Medulla oblongata (tissue), 1 donor: ENCODE results near the gene PGGHG.
"Not testable (repeated sequence)": the region's sequence is repeated elsewhere in the genome, so short reads cannot be mapped to it uniquely, and the experiment has no call there.

Experiments used
- DNase-seq: peaks from one replicate; pipeline ENCODE4 v3.0.0-alpha.2; 2015; ENCODE audit errors: extremely low spot score

PGGHG gene

DNA sequence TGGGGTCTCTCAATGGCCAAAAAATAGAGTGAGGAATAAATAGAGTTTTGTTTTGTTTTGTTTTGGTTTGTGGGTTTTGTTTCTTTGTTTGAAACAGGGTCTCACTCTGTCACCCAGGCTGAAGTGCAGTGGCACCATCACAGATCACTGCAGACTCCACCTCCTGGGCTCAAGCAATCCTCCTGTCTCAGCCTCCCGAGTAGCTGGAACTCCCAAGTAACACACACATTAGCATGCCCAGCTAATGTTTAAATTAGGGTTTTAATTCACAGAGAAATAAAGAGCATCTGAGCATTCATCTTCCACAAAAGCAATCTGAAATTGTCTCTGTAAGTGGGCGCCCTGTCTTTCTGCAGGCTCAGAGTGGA, 40.9 kb downstream of the PGGHG start:
- DNase-seq = no peak

DNA sequence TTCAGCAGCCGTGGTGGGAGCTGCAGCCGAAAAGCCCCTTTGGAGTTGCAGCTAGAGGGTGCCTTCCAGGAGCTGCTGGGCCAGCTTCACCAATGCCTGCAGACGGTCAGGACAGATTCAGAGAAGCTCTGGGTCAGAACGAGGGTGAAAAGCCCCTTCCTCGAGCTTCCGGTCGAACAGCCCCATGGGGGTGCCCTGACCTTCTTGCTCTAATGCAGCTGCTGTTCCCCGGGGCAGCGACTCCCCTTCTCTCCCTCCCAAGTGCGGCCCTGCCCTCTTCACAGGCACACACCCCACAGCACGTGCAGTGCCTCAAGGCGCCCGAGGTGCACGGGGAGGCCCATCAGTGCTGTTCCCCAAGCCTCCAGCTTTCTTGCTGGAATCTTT, 41.4 kb downstream of the PGGHG start:
- no peak for DNase-seq

DNA sequence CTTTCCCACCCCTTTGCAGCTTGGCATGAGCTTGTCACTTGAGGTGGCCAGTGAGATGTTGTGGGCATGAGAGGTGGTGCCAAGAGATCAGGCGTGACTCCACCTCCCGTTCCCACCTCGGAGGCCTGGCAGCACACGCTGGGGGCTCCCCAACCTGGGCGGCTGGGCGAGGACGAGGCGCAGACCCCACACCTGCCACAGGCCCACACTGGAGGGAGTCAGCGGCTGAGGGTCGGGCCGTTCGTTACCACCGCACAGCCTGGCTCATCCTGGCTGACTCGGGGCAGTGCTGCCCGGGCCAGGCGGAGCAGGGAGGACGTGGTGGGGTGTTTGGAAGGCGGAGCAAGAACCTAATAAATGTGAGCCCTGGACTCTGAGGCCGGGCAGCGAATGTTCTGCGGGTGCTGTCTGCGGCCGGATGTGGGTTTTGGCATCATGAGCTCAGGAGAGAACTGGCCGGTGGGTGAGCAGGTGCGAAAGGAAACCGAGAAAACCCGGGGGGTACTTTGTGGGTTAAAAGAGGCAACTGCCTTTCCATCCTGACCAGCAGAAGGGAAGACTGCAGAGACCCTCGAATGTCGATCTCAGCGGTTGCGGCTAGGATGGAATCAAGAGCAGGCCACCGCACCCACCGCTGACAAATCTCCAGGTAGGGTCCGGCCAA, 41.9 kb downstream of the PGGHG start:
- DNase-seq = no peak

DNA sequence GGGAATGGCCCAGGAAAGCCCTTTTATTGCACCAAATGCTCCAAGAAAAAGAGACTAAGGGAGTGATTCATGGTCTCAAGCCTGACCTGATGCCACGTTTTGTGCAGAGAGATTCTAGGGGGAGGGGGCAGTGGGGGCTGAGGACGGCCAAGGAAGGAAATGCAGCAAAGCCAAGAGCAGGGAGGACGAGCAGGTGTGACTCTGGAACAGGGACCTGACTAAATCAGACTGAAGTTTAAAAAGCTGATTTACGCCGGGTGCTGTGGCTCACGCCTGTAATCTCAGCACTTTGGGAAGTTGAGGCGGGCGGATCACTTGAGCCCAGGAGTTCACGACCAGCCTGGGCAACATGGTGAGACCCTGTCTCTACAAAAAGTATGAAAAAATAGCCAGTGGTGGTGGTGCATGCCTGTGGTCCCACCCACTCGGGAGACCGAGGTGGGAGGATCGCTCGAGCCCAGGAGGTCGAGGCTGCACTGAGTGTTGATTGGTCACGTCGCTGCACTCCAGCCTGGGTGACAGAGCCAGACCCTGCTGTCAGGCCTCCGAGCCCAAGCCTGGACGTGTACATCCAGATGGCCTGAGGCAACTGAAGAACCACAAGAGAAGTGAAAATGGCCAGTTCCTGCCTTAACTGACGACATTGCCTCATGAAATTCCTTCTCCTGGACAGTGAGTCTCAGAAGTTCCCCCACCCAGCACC, 42.6 kb downstream of the PGGHG start:
- no peak for DNase-seq

DNA sequence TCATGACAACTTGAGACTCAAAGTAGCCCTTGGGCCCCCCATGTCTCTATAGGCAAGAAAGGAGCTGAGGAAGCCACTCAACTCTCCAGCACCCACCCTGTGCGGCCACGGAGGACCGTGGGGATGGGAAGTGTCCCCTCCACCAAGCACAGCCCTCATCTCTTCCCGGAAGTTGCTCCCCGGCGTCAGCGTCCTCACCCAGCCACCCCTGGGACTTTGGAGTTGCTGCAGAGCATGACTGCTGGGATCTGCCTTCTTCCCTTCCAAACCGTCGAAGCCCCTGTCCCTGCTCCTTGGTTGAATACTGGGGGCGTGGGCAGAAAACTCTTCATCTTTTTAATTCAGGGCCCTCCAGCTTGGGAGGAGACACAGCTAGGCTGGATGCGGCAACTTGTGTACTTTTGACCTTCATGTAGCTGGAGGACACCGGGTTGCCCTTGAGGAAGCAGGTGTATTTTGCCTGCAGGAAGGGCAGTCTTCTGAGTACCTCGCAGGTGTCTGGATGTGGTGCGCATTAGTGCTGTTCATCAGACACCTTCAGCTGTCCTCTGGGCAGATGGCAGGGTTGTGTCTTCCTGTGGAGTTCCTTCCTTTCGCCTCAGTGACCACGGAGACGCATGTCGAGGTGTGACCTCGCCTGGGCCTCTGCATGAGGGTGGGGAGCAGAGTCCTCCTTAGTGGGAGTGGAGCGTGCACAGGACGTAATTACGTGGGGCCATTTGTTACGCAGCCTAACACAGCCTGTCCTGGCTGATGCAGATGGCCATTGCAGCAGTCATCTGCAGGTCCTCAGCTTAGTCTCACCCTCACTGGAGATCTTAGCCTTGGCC, 43.9 kb downstream of the PGGHG start:
- DNase-seq = no peak

GRCh38 chr11:333616-334263, 44.8 kb downstream of the PGGHG start:
- not testable (repeated sequence) for DNase-seq

GRCh38 chr11:334264-334994, 45.5 kb downstream of the PGGHG start:
- no peak for DNase-seq

DNA sequence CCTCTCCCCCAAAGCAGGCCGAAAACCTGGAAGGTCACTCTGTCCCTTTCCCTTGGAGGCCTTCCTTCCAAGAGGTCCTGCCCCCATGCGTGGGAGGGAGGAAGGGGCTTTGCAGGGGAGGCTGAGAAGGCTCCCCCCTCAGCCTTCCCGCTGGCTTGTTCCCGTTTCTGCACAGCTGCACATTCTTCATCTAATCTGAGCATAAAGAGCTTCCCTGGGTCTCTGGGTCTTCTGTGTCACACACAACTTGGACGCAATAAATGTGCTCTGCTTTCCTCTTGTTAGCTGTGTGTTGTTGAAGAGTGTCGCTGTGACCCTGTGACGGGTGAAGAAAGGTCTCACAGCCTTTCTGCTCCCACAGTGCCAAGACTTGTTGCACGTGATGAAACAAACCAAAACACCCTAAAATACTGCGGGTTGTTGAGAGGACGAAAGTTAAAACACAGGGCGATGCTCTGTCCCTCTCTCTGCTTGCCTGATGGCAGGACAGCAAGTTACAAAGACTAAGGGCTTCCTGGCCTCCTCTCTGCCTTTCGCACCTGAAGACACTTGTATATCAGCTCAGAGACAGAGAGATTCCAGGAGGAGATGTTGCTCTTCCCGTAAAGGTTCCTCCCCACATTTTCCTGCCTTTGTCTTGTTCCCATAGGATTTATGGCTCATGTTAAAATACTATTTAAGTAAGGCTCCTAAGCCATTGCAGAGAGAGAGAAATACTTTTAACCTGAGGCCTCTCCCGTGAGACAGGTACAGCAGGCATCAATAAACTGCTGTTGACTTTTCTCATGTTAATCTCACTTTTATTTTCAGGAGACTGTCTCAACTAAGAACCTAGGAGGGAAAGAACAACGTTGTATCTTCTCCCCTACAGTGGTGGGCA, 47.1 kb downstream of the PGGHG start:
- peak; percentile 73 for DNase-seq

- no peak for DNase-seq
These were observed 47.8 kb downstream of the PGGHG start for GRCh38 chr11:336659-337198.

GRCh38 chr11:337711-338110, 48.8 kb downstream of the PGGHG start:
- DNase-seq = no peak

GRCh38 chr11:339963-340362, 51.0 kb downstream of the PGGHG start:
- no peak for DNase-seq

DNA sequence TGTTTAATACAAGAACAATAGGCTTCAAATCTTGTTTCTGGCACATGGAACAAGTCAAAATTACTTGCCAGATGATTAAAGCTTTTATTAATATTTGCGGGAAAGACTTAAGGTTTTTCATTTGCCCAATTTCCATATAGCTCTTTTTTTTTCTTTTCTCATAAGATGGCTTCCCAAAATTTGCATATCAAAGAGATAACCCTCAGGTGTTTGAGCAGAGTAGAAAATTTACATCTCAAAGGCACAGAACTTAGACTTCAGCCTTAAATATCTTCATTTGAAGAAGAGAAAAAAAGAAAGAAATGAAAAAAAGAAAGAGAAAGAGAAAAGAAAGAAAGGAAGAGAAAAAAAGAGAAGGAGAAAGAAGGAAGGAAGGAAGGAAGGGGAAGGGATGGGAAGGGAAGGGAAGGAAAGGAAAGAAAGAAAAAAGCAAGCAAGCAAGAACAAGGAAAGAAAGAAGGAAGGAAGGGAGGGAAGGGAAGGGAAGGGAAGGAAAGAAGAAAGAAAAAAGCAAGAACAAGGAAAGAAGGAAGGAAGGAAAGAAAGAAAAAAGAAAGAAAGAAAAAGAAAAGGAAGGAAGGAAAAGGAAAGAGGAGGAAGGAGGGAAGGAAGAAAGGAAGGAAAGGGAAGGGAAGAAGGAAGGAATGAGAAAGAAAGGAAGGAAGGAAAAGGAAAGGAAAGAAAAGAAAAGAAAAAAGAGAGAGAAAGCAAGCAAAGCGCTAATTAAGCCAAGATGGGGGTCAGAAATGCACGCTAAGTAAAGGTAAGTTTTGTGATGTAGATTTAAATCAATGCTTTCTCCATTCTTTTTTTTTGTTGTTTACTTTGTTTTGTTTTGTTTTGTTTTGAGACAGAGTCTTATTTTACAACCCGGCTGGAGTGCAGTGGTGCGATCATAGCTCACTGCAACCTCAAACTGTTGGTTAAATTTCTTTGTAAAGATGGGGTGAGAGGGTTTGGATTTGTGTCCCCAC, 51.9 kb downstream of the PGGHG start:
- DNase-seq = no peak

- DNase-seq = peak; percentile 7
These were observed 53.4 kb downstream of the PGGHG start for GRCh38 chr11:342328-342727.

GRCh38 chr11:344836-345578, 56.1 kb downstream of the PGGHG start:
- no peak for DNase-seq
